ENCODE results near the gene DIP2A.
A peak's percentile ranks its signal among the peaks of the same experiment; 100 is the strongest.

The DIP2A gene

GRCh38 chr21:46411691-46412090, 47.0 kb upstream of the DIP2A start:
- H3K27me3 ChIP-seq (ENCODE audit: insufficient read depth, poor library complexity, severe bottlenecking): no peaks in the 10 kb centered on the region
- ATAC-seq (ENCODE audit: low read depth) (no peak), DNase-seq (ENCODE audit: low spot score) (no peak)
- H3K4me3 ChIP-seq (ENCODE audit: severe bottlenecking): no peak overlapping the region
- peaks cover 3% of the 10 kb centered on the region for H3K4me1 ChIP-seq (ENCODE audit: insufficient read depth, poor library complexity, severe bottlenecking)
- no peak for TF ChIP-seq CTCF (IDR thresholded peaks at IDR 0.05; ENCODE audit: poor library complexity, severe bottlenecking)
- H3K36me3 ChIP-seq (ENCODE audit: low read depth): peaks cover 38% of the 10 kb centered on the region
- no peaks in the 10 kb centered on the region for H3K9me3 ChIP-seq (ENCODE audit: severe bottlenecking)
- H3K27ac ChIP-seq (ENCODE audit: poor library complexity, severe bottlenecking): no peak overlapping the region

- no peak for ATAC-seq (ENCODE audit: low read depth)
- Histone ChIP-seq H3K36me3 (ENCODE audit: low read depth) (peaks cover 41% of the 10 kb centered on the region), H3K27me3 (ENCODE audit: insufficient read depth, poor library complexity, severe bottlenecking) (no peaks in the 10 kb centered on the region), H3K27ac (ENCODE audit: poor library complexity, severe bottlenecking) (no peak overlapping the region), H3K4me1 (ENCODE audit: insufficient read depth, poor library complexity, severe bottlenecking) (peaks cover 3% of the 10 kb centered on the region), H3K9me3 (ENCODE audit: severe bottlenecking) (no peaks in the 10 kb centered on the region), H3K4me3 (ENCODE audit: severe bottlenecking) (no peak overlapping the region)
- DNase-seq (ENCODE audit: low spot score): no peak
- TF ChIP-seq CTCF (IDR thresholded peaks at IDR 0.05; ENCODE audit: poor library complexity, severe bottlenecking): no peak
Measured at GRCh38 chr21:46412521-46413364, 45.9 kb upstream of the DIP2A start.

GRCh38 chr21:46413365-46413696, 45.4 kb upstream of the DIP2A start:
- Histone ChIP-seq H3K4me3 (ENCODE audit: severe bottlenecking) (no peak overlapping the region), H3K9me3 (ENCODE audit: severe bottlenecking) (no peaks in the 10 kb centered on the region), H3K27ac (ENCODE audit: poor library complexity, severe bottlenecking) (peak overlapping the region; percentile 20), H3K4me1 (ENCODE audit: insufficient read depth, poor library complexity, severe bottlenecking) (peaks cover 3% of the 10 kb centered on the region), H3K27me3 (ENCODE audit: insufficient read depth, poor library complexity, severe bottlenecking) (no peaks in the 10 kb centered on the region), H3K36me3 (ENCODE audit: low read depth) (peaks cover 41% of the 10 kb centered on the region)
- TF ChIP-seq CTCF (IDR thresholded peaks at IDR 0.05; ENCODE audit: poor library complexity, severe bottlenecking): no peak
- ATAC-seq (ENCODE audit: low read depth): peak; percentile 75; the same call in 2 of the 3 replicates
- no peak for DNase-seq (ENCODE audit: low spot score)

- TF ChIP-seq CTCF (IDR thresholded peaks at IDR 0.05; ENCODE audit: poor library complexity, severe bottlenecking): no peak
- no peak for ATAC-seq (ENCODE audit: low read depth)
- H3K9me3 ChIP-seq (ENCODE audit: severe bottlenecking): no peaks in the 10 kb centered on the region
- no peak overlapping the region for H3K27ac ChIP-seq (ENCODE audit: poor library complexity, severe bottlenecking)
- no peak overlapping the region for H3K4me3 ChIP-seq (ENCODE audit: severe bottlenecking)
- H3K36me3 ChIP-seq (ENCODE audit: low read depth): peaks cover 50% of the 10 kb centered on the region
- DNase-seq (ENCODE audit: low spot score): no peak
- H3K4me1 ChIP-seq (ENCODE audit: insufficient read depth, poor library complexity, severe bottlenecking): peaks cover 3% of the 10 kb centered on the region
- no peaks in the 10 kb centered on the region for H3K27me3 ChIP-seq (ENCODE audit: insufficient read depth, poor library complexity, severe bottlenecking)
Measured at GRCh38 chr21:46414965-46415275, 43.8 kb upstream of the DIP2A start.

- no peak for TF ChIP-seq CTCF (IDR thresholded peaks at IDR 0.05; ENCODE audit: poor library complexity, severe bottlenecking)
- Histone ChIP-seq H3K9me3 (ENCODE audit: severe bottlenecking) (no peaks in the 10 kb centered on the region), H3K27ac (ENCODE audit: poor library complexity, severe bottlenecking) (no peak overlapping the region), H3K4me3 (ENCODE audit: severe bottlenecking) (no peak overlapping the region), H3K4me1 (ENCODE audit: insufficient read depth, poor library complexity, severe bottlenecking) (peaks cover 3% of the 10 kb centered on the region), H3K36me3 (ENCODE audit: low read depth) (peaks cover 51% of the 10 kb centered on the region), H3K27me3 (ENCODE audit: insufficient read depth, poor library complexity, severe bottlenecking) (no peaks in the 10 kb centered on the region)
- ATAC-seq (ENCODE audit: low read depth) (no peak), DNase-seq (ENCODE audit: low spot score) (no peak)
Measured at GRCh38 chr21:46416551-46416950, 42.1 kb upstream of the DIP2A start.

All from RWPE2 (cell line).